Upper lobe of left lung (tissue), 4 donors: ENCODE data around the gene EEIG2.

Experiments used
- EP300 ChIP-seq, 4 donors: sonication (generic); formaldehyde crosslinking; IDR thresholded peaks; one replicate each; pipeline ENCODE4 v1.5.1; 2017; ENCODE audit warnings: antibody characterized with exemption in 4 of 4, control low read depth in 2 of 4
- POLR2A ChIP-seq, 4 donors: fragments of 450-650 bp; IDR thresholded peaks; one replicate each; pipeline ENCODE4 v1.5.1; 2016 to 2017; ENCODE audit warnings: antibody characterized with exemption in 4 of 4, mild to moderate bottlenecking in 2 of 4
- TF ChIP-seq, protein P1 (sequence below), 6 experiments: fragments of 450-650 bp in 4 of 6; fragments of 200-600 bp in 2 of 6; sonication (generic) in 2 of 6; IDR thresholded peaks; one replicate each; pipeline ENCODE4 v1.5.1; 2016 to 2019; ENCODE audit warnings: antibody characterized with exemption in 6 of 6

DNA sequence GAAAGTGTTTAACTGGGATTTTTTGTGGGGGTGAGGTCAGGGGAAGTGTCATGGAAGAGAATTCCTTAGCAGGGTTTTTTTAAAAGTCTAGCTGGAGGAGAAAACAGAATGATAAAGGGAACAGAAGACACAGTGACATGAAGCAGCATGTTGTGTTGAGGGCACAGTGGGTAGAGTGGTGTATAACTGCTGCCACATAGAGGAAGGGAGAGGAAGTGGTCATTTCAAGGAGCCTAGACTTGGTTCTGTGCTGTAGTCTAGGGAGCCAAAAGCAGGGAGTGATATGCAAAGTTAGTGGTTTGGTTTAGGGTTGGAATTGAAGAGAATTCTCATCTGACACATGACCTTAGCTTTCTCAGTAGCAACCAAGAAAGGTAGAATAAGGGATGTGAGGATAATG is 10.2 kb downstream of the EEIG2 start:
- TF ChIP-seq POLR2A (IDR thresholded peaks at IDR 0.05) (no peak), EP300 (IDR thresholded peaks at IDR 0.05) (no peak)
- TF ChIP-seq, protein P1, sequence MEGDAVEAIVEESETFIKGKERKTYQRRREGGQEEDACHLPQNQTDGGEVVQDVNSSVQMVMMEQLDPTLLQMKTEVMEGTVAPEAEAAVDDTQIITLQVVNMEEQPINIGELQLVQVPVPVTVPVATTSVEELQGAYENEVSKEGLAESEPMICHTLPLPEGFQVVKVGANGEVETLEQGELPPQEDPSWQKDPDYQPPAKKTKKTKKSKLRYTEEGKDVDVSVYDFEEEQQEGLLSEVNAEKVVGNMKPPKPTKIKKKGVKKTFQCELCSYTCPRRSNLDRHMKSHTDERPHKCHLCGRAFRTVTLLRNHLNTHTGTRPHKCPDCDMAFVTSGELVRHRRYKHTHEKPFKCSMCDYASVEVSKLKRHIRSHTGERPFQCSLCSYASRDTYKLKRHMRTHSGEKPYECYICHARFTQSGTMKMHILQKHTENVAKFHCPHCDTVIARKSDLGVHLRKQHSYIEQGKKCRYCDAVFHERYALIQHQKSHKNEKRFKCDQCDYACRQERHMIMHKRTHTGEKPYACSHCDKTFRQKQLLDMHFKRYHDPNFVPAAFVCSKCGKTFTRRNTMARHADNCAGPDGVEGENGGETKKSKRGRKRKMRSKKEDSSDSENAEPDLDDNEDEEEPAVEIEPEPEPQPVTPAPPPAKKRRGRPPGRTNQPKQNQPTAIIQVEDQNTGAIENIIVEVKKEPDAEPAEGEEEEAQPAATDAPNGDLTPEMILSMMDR (IDR thresholded peaks at IDR 0.05): peak in 4 of 6 experiments; percentile 23 to 42 (median 28)
